HG03097 (cell line): ENCODE results near the gene PCBD1.
A peak's percentile ranks its signal among the peaks of the same experiment; 100 is the strongest.

ENCODE experiments used
- ATAC-seq: cut with Tn5 transposase; IDR thresholded peaks from one replicate; pipeline ENCODE4 v1.9.1; 2021; ENCODE audit not compliant: unreplicated experiment, low FRiP score

The PCBD1 gene

GRCh38 chr10:70905071-70906021, 17.0 kb upstream of the PCBD1 start:
- no peak for ATAC-seq

GRCh38 chr10:70903262-70903921, 15.0 kb upstream of the PCBD1 start:
- no peak for ATAC-seq

- ATAC-seq: no peak
Measured at GRCh38 chr10:70902661-70903261, 14.4 kb upstream of the PCBD1 start.

GRCh38 chr10:70901276-70901878, 13.0 kb upstream of the PCBD1 start:
- ATAC-seq: no peak

DNA sequence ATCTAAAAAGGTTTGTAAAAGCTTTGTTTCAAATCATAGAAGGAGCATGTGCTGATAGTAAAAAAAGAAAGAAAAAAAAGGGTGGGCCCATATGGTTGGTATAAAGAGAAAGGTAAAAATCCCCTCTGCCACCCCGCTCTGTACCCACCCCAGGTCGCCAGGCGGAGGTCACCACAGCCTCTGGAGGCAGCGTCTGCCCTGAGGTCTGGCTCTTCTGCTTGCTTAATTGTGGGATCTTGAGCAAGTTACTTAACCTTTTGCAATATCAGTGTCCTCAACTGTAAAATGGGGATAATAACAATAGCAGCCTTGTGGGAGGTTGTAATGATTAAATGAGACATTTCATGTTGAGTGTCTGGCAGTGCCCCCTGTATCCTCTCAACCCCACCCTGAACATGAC, 10.7 kb upstream of the PCBD1 start:
- no peak for ATAC-seq

DNA sequence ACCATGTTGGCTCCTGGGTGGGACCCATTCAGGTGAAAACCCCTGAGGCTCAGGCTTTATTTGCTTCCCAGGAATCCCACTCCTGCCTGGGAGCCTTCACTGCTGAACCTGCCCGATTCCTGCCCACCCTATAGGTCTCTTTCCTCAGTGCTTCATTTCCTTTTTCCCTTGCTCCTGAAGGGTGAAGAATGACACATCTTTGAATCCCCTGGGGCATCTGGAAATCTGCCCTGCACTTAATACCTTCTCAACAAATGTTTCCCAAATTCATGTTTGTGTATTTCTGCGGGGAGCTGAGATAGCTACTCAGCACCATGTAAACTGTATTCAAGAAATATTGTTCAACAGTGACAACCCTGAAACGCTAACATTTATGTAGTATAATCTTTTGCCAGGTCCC, 10.3 kb upstream of the PCBD1 start:
- ATAC-seq: no peak

DNA sequence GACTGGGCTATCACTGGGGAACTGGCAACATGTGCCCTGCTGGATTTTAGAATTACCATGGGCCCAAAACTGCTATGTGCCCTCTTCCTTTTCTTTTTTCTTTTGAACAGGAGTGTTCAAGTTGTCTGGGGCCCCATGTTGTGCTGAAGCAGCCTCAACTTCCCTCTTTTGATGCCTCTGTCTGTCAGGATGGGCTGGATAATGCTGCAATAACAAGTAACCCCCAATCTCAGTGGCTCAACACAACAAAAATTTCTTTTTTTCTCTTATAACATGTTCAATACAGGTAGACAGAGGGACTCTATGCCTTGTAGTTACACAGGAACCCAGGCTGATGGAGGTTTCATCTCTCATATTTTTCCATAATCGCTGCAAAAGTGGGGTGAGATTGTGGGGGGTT, 8.2 kb upstream of the PCBD1 start:
- no peak for ATAC-seq

DNA sequence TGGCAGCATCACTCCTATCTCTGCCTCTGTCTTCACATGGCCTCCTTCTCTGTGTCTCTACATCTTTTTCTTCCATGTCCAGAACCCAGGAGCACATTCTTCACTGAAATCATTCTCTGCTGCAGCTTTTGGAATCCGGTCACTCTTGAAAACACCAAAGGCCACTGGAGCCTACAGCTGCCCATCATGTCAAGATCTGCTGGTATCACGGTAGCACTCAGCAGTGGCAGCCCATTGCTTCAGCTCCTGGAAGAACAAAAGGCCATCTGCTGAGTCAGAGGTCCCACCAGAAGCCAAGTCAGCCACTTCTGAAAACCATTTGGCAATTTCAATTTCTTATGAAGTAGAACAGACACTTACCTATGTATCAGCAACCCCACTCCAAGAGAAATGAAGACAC, 6.1 kb upstream of the PCBD1 start:
- ATAC-seq: no peak

DNA sequence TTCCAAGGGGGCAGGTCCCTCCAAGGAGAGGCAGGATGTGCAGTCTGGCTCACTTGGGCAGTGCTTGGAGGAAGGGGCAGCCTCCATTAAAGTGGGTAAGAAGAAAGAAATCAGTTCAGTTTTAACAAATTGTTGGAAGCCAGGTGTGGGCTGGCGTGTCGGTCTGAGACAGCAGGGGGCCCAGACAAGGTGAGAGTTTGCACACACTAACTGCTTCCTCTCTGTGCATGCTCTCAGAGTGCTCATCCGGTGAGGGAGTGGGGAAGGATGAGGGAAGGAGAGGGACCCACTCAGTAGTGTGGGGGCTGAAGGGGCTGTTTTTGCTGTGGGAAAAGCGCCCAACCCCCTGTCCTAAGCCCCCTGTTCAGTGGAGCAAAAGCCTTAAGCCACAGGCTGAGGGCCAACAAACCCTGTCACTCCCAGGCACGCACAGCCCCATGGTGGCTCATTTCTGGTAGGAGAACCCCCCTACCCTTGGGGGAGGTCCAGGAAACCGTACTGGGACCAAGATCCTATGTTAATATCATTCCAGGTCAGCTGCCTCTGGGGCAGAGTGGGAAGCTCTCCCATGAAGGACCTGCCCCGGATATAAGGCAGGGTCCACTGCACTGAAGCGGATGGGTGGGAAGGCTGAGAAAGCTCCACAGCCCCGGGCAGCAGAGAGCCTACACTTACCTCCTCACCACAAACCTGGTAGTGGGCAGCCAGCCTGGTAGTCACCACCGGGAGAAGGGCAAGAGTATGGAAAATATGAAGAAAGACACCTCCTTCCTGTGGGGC, 5.1 kb upstream of the PCBD1 start:
- no peak for ATAC-seq

- no peak for ATAC-seq
Measured at GRCh38 chr10:70892631-70893030, 4.3 kb upstream of the PCBD1 start.

DNA sequence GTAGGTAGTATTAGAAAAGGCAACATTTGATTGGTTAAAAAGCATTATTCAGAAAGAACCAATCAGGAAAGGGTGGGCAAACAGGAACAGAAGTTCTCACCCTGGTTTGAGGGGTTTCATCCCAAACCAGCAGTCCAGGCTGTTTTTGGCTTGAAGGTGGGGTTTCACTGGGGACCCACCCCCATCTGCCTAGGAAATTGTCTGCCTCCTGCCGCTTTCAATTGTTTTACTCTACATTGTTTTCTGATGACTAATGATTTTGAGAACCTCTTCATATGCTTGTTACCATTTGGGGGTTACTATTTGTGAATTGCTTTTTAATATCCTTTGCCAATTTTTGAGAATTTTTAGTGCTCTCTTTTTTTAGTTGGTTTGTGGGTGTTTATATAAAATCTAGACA, 3.3 kb upstream of the PCBD1 start:
- ATAC-seq: no peak

GRCh38 chr10:70890917-70891431, 2.6 kb upstream of the PCBD1 start:
- no peak for ATAC-seq

GRCh38 chr10:70889291-70889690, 926 bp upstream of the PCBD1 start:
- ATAC-seq: no peak

DNA sequence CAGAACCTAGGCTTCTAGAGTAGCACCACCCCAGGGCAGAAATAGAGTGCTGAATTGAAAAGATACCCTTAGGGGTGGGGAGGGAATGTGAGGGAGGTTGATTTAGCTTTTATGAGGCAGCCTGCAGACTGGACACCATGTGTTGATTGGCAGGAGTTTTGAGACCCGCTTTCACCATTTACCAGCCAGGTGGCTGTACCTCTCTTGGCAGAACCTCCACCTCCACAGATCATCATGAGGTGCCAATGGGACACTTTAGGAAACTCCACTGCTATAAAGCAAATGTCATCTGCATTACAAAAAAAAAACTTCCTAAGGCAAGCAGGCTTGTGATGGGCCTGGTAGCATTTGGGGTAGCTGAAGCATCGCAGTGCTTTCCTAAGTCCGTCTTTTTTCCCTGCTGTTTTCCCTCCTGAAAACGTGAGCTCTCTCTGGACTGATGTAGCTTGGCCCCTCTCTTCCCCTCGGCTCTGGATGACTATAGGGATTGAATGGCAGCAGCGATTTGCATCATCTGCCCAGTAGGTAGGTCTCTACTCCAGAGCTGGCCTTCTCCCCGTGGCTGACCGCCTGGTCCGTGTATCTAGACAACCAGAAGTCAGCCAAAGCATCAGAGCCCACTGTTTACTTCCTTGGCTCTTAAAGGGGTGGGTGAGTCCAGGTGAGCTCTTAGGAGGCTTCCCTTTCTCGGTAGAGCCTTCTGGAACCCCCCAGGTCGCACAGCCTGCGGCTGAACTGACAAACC, 1.3 kb downstream of the PCBD1 start:
- no peak for ATAC-seq

GRCh38 chr10:70885931-70886903, 2.1 kb downstream of the PCBD1 start:
- no peak for ATAC-seq

DNA sequence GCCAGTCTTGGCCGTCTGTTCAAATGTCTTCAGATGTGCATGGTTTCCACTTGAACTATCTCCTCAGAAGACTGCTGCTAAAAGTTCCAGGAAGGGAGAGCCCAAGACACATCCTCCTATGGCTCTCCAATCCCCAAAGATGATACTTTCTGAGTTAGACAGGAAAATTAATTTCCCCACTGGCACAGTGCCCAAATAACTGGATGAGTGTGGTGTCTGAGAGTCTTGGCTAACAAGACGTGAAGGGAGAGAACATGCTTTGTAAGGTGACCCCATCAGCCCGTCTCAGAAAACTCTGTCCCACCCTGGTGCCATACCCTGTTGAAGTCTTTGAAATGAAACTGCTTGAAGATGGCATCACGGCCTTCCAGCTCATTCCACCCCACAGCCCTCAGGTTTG, 2.9 kb downstream of the PCBD1 start:
- ATAC-seq: no peak

DNA sequence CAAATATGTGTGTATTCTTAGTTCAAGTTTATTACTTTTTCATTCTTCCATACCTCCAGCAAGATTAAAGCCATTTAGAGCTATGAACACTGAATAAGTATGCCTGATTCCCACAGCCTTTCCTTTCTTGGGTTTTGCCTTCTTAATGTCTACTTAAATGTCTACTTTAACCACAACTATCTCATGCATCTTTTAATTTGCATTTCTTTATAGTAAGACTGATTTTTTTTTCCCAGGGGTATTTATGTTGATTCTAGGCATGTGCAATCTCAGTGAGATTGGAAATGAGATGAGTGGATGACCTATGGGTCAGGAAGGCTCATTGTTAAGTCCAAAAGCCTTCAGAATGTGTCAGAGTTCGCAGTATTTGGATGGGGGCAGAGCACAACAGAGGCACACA, 3.6 kb downstream of the PCBD1 start:
- ATAC-seq: no peak

DNA sequence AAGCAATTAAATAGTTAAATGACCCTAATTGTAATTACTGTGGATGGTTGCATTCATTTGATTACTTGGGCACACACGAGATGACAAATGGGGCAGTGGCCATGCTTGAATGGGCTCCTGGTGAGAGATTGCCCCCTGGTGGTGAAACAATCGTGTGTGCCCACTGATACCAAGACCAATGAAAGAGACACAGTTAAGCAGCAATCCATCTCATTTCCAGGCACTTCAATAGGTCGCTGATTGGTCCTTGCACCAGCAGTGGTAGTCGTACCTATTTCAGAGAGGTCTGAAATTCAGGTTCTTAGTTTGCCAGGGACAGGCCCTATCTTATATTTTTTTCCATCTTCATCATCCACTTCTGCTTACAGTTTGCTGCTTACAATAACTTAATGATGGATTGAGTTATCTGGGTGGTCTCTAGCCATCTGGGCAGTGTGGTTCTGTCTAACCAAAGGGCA, 8.3 kb downstream of the PCBD1 start:
- ATAC-seq: peak; percentile 59
